GM12892 (cell line): ENCODE results near the gene CCDC63.

ENCODE experiments used
- DNase-seq: peaks from one replicate; pipeline ENCODE4 v3.0.0; 2011; ENCODE audit not compliant: insufficient read length
- FAIRE-seq: peaks from 2 replicates; lab custom pipeline; 2011; peaks lifted over from hg19 to GRCh38; lab: Jason Lieb, UNC
- POLR2A ChIP-seq: IDR thresholded peaks from 2 replicates; pipeline ENCODE4 v1.6.1; 2011; ENCODE audit warnings: low read depth, low read length, control low read depth
- POLR2AphosphoS5 ChIP-seq: IDR thresholded peaks from 2 replicates; pipeline ENCODE4 v1.6.1; 2011; ENCODE audit warnings: low read depth, low read length, control low read depth
- TAF1 ChIP-seq: IDR thresholded peaks from 2 replicates; pipeline ENCODE4 v1.6.1; 2011; ENCODE audit warnings: low read depth, mild to moderate bottlenecking, control low read depth, low read length, borderline replicate concordance

The CCDC63 gene

DNA sequence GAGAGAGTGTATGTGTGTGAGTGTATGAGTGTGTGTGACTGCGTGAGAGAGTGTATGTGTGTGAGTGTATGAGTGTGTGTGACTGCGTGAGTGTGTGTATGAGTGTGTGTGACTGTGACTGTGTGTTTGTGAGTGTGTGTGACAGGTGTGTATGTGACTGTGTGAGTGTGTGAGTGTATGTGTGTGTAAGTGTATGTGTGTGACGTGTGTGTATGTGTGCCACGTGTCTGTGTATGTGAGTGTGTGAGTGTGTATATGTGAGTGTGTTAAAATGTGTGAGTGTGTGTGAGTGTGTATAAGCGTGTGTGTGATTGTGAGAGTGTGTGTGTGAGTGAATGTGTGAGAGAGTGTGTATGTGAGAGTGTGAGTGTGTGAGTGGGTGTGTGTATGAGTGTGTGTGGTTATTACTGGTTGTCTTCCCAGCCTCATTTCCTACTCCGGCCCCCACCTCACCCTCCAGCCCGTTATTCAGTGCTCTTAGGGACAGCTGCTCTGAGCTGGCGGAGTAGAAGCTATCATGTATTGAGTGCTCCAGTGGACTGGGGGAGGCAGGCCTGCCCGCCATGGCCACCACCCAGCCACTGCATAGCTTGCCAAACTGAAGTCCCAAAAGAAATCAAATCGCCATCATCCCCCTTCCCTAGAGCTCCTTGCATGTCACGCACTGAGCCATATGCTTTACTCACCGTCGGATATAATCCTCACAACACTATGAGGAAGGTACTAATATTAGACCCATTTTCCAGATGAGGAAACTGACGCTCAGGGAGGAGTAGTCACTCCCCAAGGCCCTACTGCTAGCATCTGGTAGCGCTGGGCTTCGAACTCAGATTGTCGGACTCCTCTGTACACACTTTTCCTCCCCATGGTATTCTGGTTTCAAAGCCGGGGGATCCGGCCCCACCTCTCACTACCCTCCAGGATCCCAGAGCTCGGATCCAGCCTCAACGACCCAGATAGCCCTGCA lies 83.8 kb downstream of the CCDC63 start:
- TF ChIP-seq TAF1: no peak
- no peak for TF ChIP-seq POLR2AphosphoS5
- TF ChIP-seq POLR2A: no peak
- FAIRE-seq (peak; percentile 70), DNase-seq (no peak)

GRCh38 chr12:110931315-110931728 lies 84.5 kb downstream of the CCDC63 start:
- DNase-seq (no peak), FAIRE-seq (no peak)
- TF ChIP-seq POLR2AphosphoS5 (no peak), TAF1 (no peak)

DNA sequence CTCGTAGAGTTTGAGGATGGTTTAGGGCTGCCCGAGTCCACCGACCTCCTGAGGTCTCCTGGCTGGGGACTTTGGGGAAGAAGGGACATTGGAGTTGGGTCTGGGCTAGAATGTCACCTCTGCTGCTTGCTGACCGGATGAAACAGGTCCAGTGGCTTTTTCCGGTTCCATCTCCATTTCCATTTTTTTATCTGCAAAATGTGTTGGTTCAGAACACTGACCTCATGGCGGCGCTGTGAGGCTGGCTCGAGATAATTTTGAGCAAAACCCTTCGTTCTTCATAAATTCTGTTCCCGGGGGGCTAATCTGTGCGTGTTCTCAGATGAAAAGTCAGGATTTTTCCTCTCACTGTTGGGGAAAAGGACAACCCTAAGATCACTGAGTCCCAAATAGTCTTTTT lies 85.3 kb downstream of the CCDC63 start:
- TF ChIP-seq POLR2AphosphoS5 (no peak), TAF1 (no peak), POLR2A (no peak)
- no peak for FAIRE-seq
- DNase-seq: no peak

- DNase-seq: no peak
- FAIRE-seq: no peak
- no peak for TF ChIP-seq POLR2AphosphoS5
- TF ChIP-seq POLR2A: no peak
- no peak for TF ChIP-seq TAF1
Observed at GRCh38 chr12:110933326-110933974, 86.7 kb downstream of the CCDC63 start.

- FAIRE-seq (no peak), DNase-seq (no peak)
- TF ChIP-seq POLR2A (no peak), POLR2AphosphoS5 (no peak), TAF1 (no peak)
Observed at GRCh38 chr12:110934093-110934852, 87.5 kb downstream of the CCDC63 start.

GRCh38 chr12:110935588-110935987 lies 88.8 kb downstream of the CCDC63 start:
- no peak for DNase-seq
- no peak for TF ChIP-seq POLR2A
- no peak for TF ChIP-seq POLR2AphosphoS5
- no peak for TF ChIP-seq TAF1
- no peak for FAIRE-seq

DNA sequence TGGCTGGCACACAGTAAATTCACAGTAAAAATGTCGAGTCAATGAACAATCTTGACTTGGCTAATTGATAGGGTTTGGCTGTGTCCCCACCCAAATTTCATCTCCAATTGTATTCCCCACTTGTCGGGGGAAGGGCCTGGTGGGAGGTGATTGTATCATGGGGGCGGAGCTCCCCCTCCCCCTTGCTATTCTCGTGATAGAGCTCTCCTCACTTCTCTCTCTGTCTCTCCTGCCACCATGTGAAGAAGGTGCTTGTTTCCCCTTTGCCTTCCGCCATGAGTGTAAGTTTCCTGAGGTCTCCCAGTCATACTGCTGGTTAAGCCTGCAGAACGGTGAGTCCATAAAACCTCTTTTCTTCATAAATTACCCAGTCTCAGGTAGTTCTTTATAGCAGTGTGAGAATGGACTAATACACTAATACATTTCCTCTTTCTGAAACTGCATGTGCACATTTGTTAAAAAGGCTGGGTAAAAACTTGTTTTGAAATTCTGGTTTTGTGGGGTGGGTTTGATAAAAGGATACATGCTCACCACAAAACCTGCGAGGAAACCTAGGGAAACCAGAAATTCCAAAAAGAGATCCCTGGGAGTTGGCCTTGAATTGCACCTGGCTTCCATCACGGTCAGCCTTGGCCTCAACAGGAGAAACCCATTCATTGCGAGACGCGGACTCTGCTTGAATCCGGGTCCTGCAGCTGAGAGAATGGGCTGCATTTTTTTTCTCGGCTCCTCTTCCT lies 89.7 kb downstream of the CCDC63 start:
- DNase-seq: no peak
- no peak for TF ChIP-seq POLR2A
- TF ChIP-seq TAF1: no peak
- no peak for TF ChIP-seq POLR2AphosphoS5
- no peak for FAIRE-seq

DNA sequence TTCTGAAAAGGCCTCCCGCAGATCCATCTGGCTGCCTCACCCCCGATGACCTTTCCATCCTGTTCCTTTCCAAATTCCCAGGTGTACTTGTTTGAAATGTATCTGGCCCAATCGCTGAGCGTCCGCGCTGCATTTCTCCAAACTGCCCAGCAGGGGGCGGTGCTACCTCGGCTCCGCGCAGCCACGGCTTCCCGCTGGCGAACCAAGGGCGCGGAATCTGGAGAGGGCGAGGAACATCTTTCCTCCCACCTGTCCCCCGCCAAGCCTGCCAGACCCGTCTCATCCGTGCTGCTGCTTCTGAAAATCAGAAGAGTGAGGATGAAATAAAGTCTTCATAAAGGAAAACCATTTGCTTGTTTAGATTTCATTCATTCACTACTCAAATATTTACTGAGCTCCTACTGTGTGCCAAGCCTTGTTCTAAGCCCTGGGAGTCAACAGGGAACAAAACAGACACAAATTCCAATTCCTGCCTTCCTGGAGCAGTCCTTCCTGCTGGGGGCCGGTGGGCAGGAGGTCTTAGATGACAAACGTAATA lies 90.4 kb downstream of the CCDC63 start:
- peak; percentile 47 for DNase-seq
- TF ChIP-seq POLR2AphosphoS5 (no peak), TAF1 (no peak), POLR2A (no peak)
- peak; percentile 93 for FAIRE-seq

DNA sequence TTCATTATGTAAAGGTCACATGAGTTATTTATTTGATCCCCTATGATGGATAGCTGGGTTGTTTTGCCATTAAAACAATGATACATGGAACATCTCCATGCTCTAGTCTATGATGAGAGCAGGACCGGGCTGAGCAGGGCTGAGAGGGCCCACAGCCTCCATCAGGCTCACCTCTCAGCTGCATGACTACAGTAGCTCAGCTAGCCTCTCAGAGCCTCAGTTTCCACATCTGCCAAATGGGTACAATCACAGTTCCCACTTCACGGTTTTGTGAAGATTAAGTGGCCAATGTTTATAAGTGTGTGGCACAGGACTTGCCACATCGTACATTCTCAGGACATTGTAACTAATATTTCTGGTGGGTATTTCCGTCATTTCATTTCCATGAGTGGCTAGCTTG lies 93.5 kb downstream of the CCDC63 start:
- no peak for DNase-seq
- FAIRE-seq: no peak
- no peak for TF ChIP-seq TAF1
- TF ChIP-seq POLR2AphosphoS5: no peak
- no peak for TF ChIP-seq POLR2A

DNA sequence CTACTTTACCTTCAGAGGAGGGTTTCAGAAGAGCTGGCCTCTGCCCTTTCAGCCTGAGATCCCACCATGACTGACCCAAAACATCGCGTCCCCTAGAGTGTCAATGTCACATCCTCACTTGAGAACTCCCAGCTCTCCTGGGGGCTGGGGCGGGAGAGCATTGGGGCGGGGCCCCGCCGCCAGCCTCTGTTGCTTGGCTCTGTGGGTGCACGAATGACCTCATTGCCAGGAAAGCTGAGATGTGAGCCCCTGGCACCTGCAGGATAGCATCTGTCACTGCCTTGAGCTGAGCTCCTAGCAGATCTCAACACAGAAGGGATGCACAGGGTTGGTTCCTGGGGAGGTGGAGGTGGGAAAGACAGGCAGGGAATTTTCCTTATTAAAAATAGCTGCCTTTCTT lies 94.1 kb downstream of the CCDC63 start:
- DNase-seq (no peak), FAIRE-seq (no peak)
- TF ChIP-seq TAF1: no peak
- TF ChIP-seq POLR2A: no peak
- TF ChIP-seq POLR2AphosphoS5: no peak

DNA sequence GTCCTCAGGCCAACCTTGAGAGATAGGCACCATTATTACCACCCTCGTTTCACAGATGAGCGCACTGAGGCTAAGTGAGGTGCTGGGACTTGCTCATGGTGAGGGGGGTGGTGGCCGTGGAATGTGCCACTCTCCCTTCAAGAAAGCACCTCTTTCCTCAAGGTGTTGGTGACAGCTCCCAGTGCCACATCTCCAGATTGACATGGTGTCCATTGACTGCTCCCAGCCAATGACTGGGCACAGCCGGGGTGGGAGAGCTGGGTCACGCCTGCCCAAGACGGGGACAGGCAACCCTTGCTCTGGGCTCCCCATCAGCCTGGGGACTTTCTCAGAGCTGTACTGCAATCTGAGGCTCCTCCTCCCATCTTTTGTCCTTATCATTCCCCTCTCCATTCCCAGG lies 94.6 kb downstream of the CCDC63 start:
- no peak for TF ChIP-seq POLR2AphosphoS5
- TF ChIP-seq TAF1: no peak
- no peak for TF ChIP-seq POLR2A
- no peak for DNase-seq

More for the DNA sequence above, 94.6 kb downstream of the CCDC63 start:
- no peak for FAIRE-seq
